Pulmonary artery endothelial cell (primary cell): ENCODE results near the gene ZFYVE28. TPM values are rescaled to one million over a fixed set of nuclear protein-coding genes. Genes with fewer than 3 reads are reported as not detected.
"Not testable (repeated sequence)": the region's sequence is repeated elsewhere in the genome, so short reads cannot be mapped to it uniquely, and the experiment has no call there.

Experiments used
- DNase-seq: peaks from one replicate; pipeline ENCODE4 v3.0.0-alpha.2; 2011; ENCODE audit warnings: low read depth, low spot score
- total RNA-seq: library from RNA; depleted of rRNA; stranded (reverse); fragments of >200 nt; gene quantifications from 2 replicates; pipeline ENCODE4 v1.2.3, GENCODE V29; 2014

Gene ZFYVE28
- total RNA-seq, 1 donor from 2014 or later = 10.8 TPM

- no peak for DNase-seq
These were observed 168.7 kb downstream of the ZFYVE28 start for GRCh38 chr4:2249526-2250356.

- DNase-seq = no peak
These were observed 169.6 kb downstream of the ZFYVE28 start for GRCh38 chr4:2248821-2249261.

- no peak for DNase-seq
These were observed 170.2 kb downstream of the ZFYVE28 start for GRCh38 chr4:2248044-2248780.

GRCh38 chr4:2247128-2248043 is 171.1 kb downstream of the ZFYVE28 start:
- DNase-seq = no peak

- no peak for DNase-seq
These were observed 171.9 kb downstream of the ZFYVE28 start for GRCh38 chr4:2246384-2247127.

GRCh38 chr4:2245787-2246275 is 172.6 kb downstream of the ZFYVE28 start:
- DNase-seq = no peak

GRCh38 chr4:2245057-2245786 is 173.2 kb downstream of the ZFYVE28 start:
- DNase-seq = no peak

GRCh38 chr4:2243681-2244380 is 174.6 kb downstream of the ZFYVE28 start:
- DNase-seq = no peak

GRCh38 chr4:2241410-2242353 is 176.8 kb downstream of the ZFYVE28 start, which contains the start of the genes HAUS3 and POLN:
TSS of gene HAUS3 (minus strand) at chr4:2242121. CDS start at chr4:2240946, 1,175 bp downstream.
TSS of gene POLN (minus strand) at chr4:2242121. CDS start at chr4:2229231, 12,890 bp downstream.
- DNase-seq = peak; percentile 88

GRCh38 chr4:2241003-2241402 is 177.4 kb downstream of the ZFYVE28 start:
- no peak for DNase-seq

- no peak for DNase-seq
These were observed 181.3 kb downstream of the ZFYVE28 start for GRCh38 chr4:2236944-2237666.

- no peak for DNase-seq
These were observed 187.4 kb downstream of the ZFYVE28 start for GRCh38 chr4:2231082-2231481.

GRCh38 chr4:2226261-2226660 is 192.2 kb downstream of the ZFYVE28 start:
- no peak for DNase-seq

- no peak for DNase-seq
These were observed 195.6 kb downstream of the ZFYVE28 start for GRCh38 chr4:2222838-2223237.

- not testable (repeated sequence) for DNase-seq
These were observed 197.1 kb downstream of the ZFYVE28 start for GRCh38 chr4:2221378-2221777.

GRCh38 chr4:2220016-2220630 is 198.3 kb downstream of the ZFYVE28 start:
- peak; percentile 26 for DNase-seq
